Measurements from ENCODE around the gene DUSP1.
"Not testable (repeated sequence)": the region's sequence is repeated elsewhere in the genome, so short reads cannot be mapped to it uniquely, and the experiment has no call there.

DUSP1 gene

GRCh38 chr5:172785429-172786088 lies 14.6 kb upstream of the DUSP1 start:
- ChIA-PET POLR2A (no interaction called here), CTCF (interaction anchor here (1.2 kb wide), 1 partner anchor 13 kb away, joined by 4 read pairs; no protein-coding TSS in a partner anchor)
- DNase-seq (ENCODE audit: low read depth, low spot score) = no peak
- no peak for TF ChIP-seq CTCF (IDR thresholded peaks at IDR 0.05; ENCODE audit: insufficient read depth, low read length, missing control alignments)
- H3K4me3 ChIP-seq (ENCODE audit: low read depth, low read length) = no peak overlapping the region

- CTCF ChIA-PET = interaction anchor here (1.4 to 2.5 kb wide), 4 partner anchors 10 to 120 kb away, joined by 3 to 11 read pairs (median 4); no protein-coding TSS in a partner anchor
- POLR2A ChIA-PET = interaction anchor here (1.0 kb wide), 1 partner anchor 13 kb away, joined by 3 read pairs; the partner anchor contains the start of gene DUSP1
- DNase-seq (ENCODE audit: low read depth, low spot score); H3K4me3 ChIP-seq (ENCODE audit: low read depth, low read length): not testable (repeated sequence)
These were observed 13.2 kb upstream of the DUSP1 start for GRCh38 chr5:172784162-172784561.

GRCh38 chr5:172783319-172783718 lies 12.3 kb upstream of the DUSP1 start:
- CTCF ChIA-PET = interaction anchor here (1.2 to 2.5 kb wide), 6 partner anchors 11 to 149 kb away, joined by 3 to 11 read pairs (median 4); no protein-coding TSS in a partner anchor
- POLR2A ChIA-PET = interaction anchor here (1.0 kb wide), 1 partner anchor 12 kb away, joined by 3 read pairs; the partner anchor contains the start of gene DUSP1
- not testable (repeated sequence) for DNase-seq (ENCODE audit: low read depth, low spot score); H3K4me3 ChIP-seq (ENCODE audit: low read depth, low read length)

- ChIA-PET CTCF (interaction anchor here (0.8 to 2.5 kb wide), 8 partner anchors 9 to 150 kb away, joined by 3 to 11 read pairs (median 4); no protein-coding TSS in a partner anchor), POLR2A (interaction anchor here (0.6 to 1.0 kb wide), 2 partner anchors 10 to 11 kb away, joined by 3 to 7 read pairs; partner anchors contain the start of gene DUSP1)
- no peak for DNase-seq (ENCODE audit: low read depth, low spot score)
- TF ChIP-seq CTCF (IDR thresholded peaks at IDR 0.05; ENCODE audit: insufficient read depth, low read length, missing control alignments) = no peak
- H3K4me3 ChIP-seq (ENCODE audit: low read depth, low read length) = no peak overlapping the region
These were observed 11.4 kb upstream of the DUSP1 start for GRCh38 chr5:172782169-172783039.

- POLR2A ChIA-PET = no interaction called here
- H3K4me3 ChIP-seq (ENCODE audit: low read depth, low read length) = no peak overlapping the region
- no peak for TF ChIP-seq CTCF (IDR thresholded peaks at IDR 0.05; ENCODE audit: insufficient read depth, low read length, missing control alignments)
- no peak for DNase-seq (ENCODE audit: low read depth, low spot score)
- CTCF ChIA-PET = interaction anchor here (0.7 to 1.3 kb wide), 6 partner anchors 8 to 148 kb away, joined by 3 to 5 read pairs (median 4); no protein-coding TSS in a partner anchor
These were observed 8.8 kb upstream of the DUSP1 start for GRCh38 chr5:172779691-172780341.

GRCh38 chr5:172777881-172778814 lies 7.2 kb upstream of the DUSP1 start:
- ChIA-PET POLR2A (interaction anchor here (0.6 to 3.0 kb wide), 7 partner anchors 10 to 122 kb away, joined by 3 to 9 read pairs (median 4); no protein-coding TSS in a partner anchor), CTCF (interaction anchor here (0.6 to 1.3 kb wide), 8 partner anchors 8 to 181 kb away, joined by 3 to 5 read pairs (median 3); partner anchors contain the start of gene RPL26L1)
- DNase-seq (ENCODE audit: low read depth, low spot score) = no peak
- no peak for TF ChIP-seq CTCF (IDR thresholded peaks at IDR 0.05; ENCODE audit: insufficient read depth, low read length, missing control alignments)
- no peak overlapping the region for H3K4me3 ChIP-seq (ENCODE audit: low read depth, low read length)
